ENCODE measurements around the gene SLC13A1.

SLC13A1 gene

GRCh38 chr7:123184271-123184670 lies 15.5 kb downstream of the SLC13A1 start:
- Histone ChIP-seq H3K4me2 (peak overlapping the region; percentile 55), H3K79me2 (ENCODE audit: insufficient read depth, low read depth) (no peaks in the 10 kb centered on the region), H3K36me3 (ENCODE audit: insufficient read depth) (no peaks in the 10 kb centered on the region), H2AFZ (ENCODE audit: low read depth) (no peak overlapping the region), H3K4me3 (IDR thresholded peaks at IDR 0.05; ENCODE audit: insufficient read depth, low read depth, low read length) (no peak overlapping the region), H4K20me1 (ENCODE audit: insufficient read depth) (no peaks in the 10 kb centered on the region), H3K4me1 (ENCODE audit: low read depth, poor library complexity, severe bottlenecking) (peaks cover 79% of the 10 kb centered on the region), H3K9ac (no peak overlapping the region), H3K27me3 (ENCODE audit: insufficient read depth, low read depth) (no peaks in the 10 kb centered on the region), H3K27ac (peak overlapping the region; percentile 40)
- no peak for TF ChIP-seq CTCF (conservative IDR thresholded peaks at IDR 0.05; ENCODE audit: low read depth, low read length)

GRCh38 chr7:123183431-123183830 lies 16.3 kb downstream of the SLC13A1 start:
- no peaks in the 10 kb centered on the region for H3K27me3 ChIP-seq (ENCODE audit: insufficient read depth, low read depth)
- no peaks in the 10 kb centered on the region for H3K79me2 ChIP-seq (ENCODE audit: insufficient read depth, low read depth)
- no peak overlapping the region for H3K4me3 ChIP-seq (IDR thresholded peaks at IDR 0.05; ENCODE audit: insufficient read depth, low read depth, low read length)
- H3K27ac ChIP-seq = peak overlapping the region; percentile 40
- H3K36me3 ChIP-seq (ENCODE audit: insufficient read depth) = no peaks in the 10 kb centered on the region
- H3K4me2 ChIP-seq = peak overlapping the region; percentile 55
- no peak for TF ChIP-seq CTCF (conservative IDR thresholded peaks at IDR 0.05; ENCODE audit: low read depth, low read length)
- no peaks in the 10 kb centered on the region for H4K20me1 ChIP-seq (ENCODE audit: insufficient read depth)
- peaks cover 73% of the 10 kb centered on the region for H3K4me1 ChIP-seq (ENCODE audit: low read depth, poor library complexity, severe bottlenecking)
- peak overlapping the region; percentile 37; the same call in 1 of the 2 replicates for H2AFZ ChIP-seq (ENCODE audit: low read depth)
- H3K9ac ChIP-seq = peak overlapping the region; percentile 1; the same call in 1 of the 2 replicates

- Histone ChIP-seq H3K4me2 (no peak overlapping the region), H2AFZ (ENCODE audit: low read depth) (no peak overlapping the region), H3K79me2 (ENCODE audit: insufficient read depth, low read depth) (no peaks in the 10 kb centered on the region), H3K27me3 (ENCODE audit: insufficient read depth, low read depth) (no peaks in the 10 kb centered on the region), H3K9ac (no peak overlapping the region), H4K20me1 (ENCODE audit: insufficient read depth) (no peaks in the 10 kb centered on the region), H3K27ac (no peak overlapping the region), H3K4me3 (IDR thresholded peaks at IDR 0.05; ENCODE audit: insufficient read depth, low read depth, low read length) (no peak overlapping the region), H3K4me1 (ENCODE audit: low read depth, poor library complexity, severe bottlenecking) (peaks cover 19% of the 10 kb centered on the region), H3K36me3 (ENCODE audit: insufficient read depth) (no peaks in the 10 kb centered on the region)
- no peak for TF ChIP-seq CTCF (conservative IDR thresholded peaks at IDR 0.05; ENCODE audit: low read depth, low read length)
Measured at GRCh38 chr7:123177442-123177841, 22.3 kb downstream of the SLC13A1 start.

GRCh38 chr7:123170333-123171246 lies 29.2 kb downstream of the SLC13A1 start:
- H3K4me3 ChIP-seq (IDR thresholded peaks at IDR 0.05; ENCODE audit: insufficient read depth, low read depth, low read length) = no peak overlapping the region
- TF ChIP-seq CTCF (conservative IDR thresholded peaks at IDR 0.05; ENCODE audit: low read depth, low read length) = no peak
- no peak overlapping the region for H3K9ac ChIP-seq
- no peak overlapping the region for H3K4me2 ChIP-seq
- no peak overlapping the region for H3K27ac ChIP-seq
- H3K36me3 ChIP-seq (ENCODE audit: insufficient read depth) = no peaks in the 10 kb centered on the region
- H2AFZ ChIP-seq (ENCODE audit: low read depth) = no peak overlapping the region
- no peaks in the 10 kb centered on the region for H3K4me1 ChIP-seq (ENCODE audit: low read depth, poor library complexity, severe bottlenecking)
- H3K27me3 ChIP-seq (ENCODE audit: insufficient read depth, low read depth) = no peaks in the 10 kb centered on the region
- H3K79me2 ChIP-seq (ENCODE audit: insufficient read depth, low read depth) = no peaks in the 10 kb centered on the region
- no peaks in the 10 kb centered on the region for H4K20me1 ChIP-seq (ENCODE audit: insufficient read depth)
